Adrenal gland (tissue), 12 donors: ENCODE data around the gene MORN4. TPM values are rescaled to one million over a fixed set of nuclear protein-coding genes. Genes with fewer than 3 reads are reported as not detected.
A peak's percentile ranks its signal among the peaks of the same experiment; 100 is the strongest.
"Not testable (repeated sequence)": the region's sequence is repeated elsewhere in the genome, so short reads cannot be mapped to it uniquely, and the experiment has no call there.

Source experiments
- DNase-seq, 7 donors: peaks; one replicate each; pipeline ENCODE4 v3.0.0-alpha.2; 2019 to 2020
- H3K27ac ChIP-seq, 5 donors: fragments of 200-600 bp; sonication (generic) in 4 of 5; 1 replicate in 3 of 5; 2 replicates in 2 of 5; pipeline versions ENCODE4 v1.5.1 to v1.8.0; 2016 to 2020; ENCODE audit warnings: mild to moderate bottlenecking in 1 of 5
- H3K27me3 ChIP-seq: fragments of 200-600 bp; 2 replicates; pipeline ENCODE4 v1.8.0; 2021
- H3K36me3 ChIP-seq, 2 donors: fragments of 200-600 bp; replicated peaks in 1 of 2; 1 replicate in 1 of 2; 2 replicates in 1 of 2; pipeline versions ENCODE4 v1.5.1 to v1.8.0; 2018 to 2022
- H3K4me1 ChIP-seq, 2 donors: fragments of 200-600 bp; replicated peaks in 1 of 2; 1 replicate in 1 of 2; 2 replicates in 1 of 2; pipeline versions ENCODE4 v1.5.1 to v1.8.0; 2018 to 2021
- H3K4me3 ChIP-seq, 4 donors: fragments of 200-600 bp; sonication (generic) in 3 of 4; one replicate each; pipeline ENCODE4 v1.5.1; 2016 to 2018
- H3K9me3 ChIP-seq, 3 donors: fragments of 200-600 bp; sonication (generic) in 1 of 3; replicated peaks in 1 of 3; 1 replicate in 2 of 3; 2 replicates in 1 of 3; pipeline versions ENCODE4 v1.5.1 to v1.8.0; 2016 to 2021
- POLR2A ChIP-seq, 2 donors: fragments of 450-650 bp; IDR thresholded peaks; one replicate each; pipeline ENCODE4 v1.6.1; 2017; ENCODE audit warnings: antibody characterized with exemption in 2 of 2, mild to moderate bottlenecking in 2 of 2, moderate library complexity in 1 of 2
- WGBS, 4 donors: extraction: QIAGEN DNeasy Blood & Tissue Kit in 2 of 4; methylation state at CpG; one replicate each; pipeline versions ENCODE4 v1.1.5 to v1.1.7; 2013 to 2017; 5-methylcytosine and 5-hydroxymethylcytosine counted together
- intact Hi-C, 2 donors: fragments of 100-400 bp; cut with DNase I; formaldehyde crosslinking; loops; one replicate each; pipeline versions ENCODE4 v1.14.1 to v1.15.0; 2022 to 2023
- polyA plus RNA-seq, 3 donors: library from polyadenylated mRNA; stranded (reverse); fragments of 200-250 nt in 2 of 3; fragments of 350-450 nt in 1 of 3; fragmentation: Illumina TruSeq in 1 of 3; extraction: RNeasy Lipid Tissue Mini Kit (QIAGEN cat#74804) in 1 of 3; gene quantifications; one replicate each; pipeline ENCODE4 v1.2.3, GENCODE V29; 2013 to 2014
- total RNA-seq, 9 donors: library from RNA; depleted of rRNA in 4 of 9; stranded (reverse); fragments of >200 nt in 4 of 9; fragments of 120-200 nt in 1 of 9; fragmentation: NEBNext Ultra II Directional in 1 of 9; extraction: Animal tissue kit (Norgen Biotek cat#: 25700) in 1 of 9; gene quantifications; one replicate each; pipeline versions ENCODE4 v1.1.0 to v1.2.4, GENCODE V29; 2013 to 2023
- TF ChIP-seq, protein P1 (sequence below), 6 experiments: fragments of 450-650 bp in 4 of 6; fragments of 200-600 bp in 2 of 6; sonication (generic) in 1 of 6; IDR thresholded peaks; 1 replicate in 5 of 6; 2 replicates in 1 of 6; pipeline versions ENCODE4 v1.5.1 to v1.8.0; 2016 to 2021; ENCODE audit warnings: antibody characterized with exemption in 6 of 6, mild to moderate bottlenecking in 2 of 6, moderate library complexity in 1 of 6
- donor health status: healthy with polysubstance abuse.
- donor health status: Bipolar disorder and iron deficiency.
- donor health status: DM: yes; HTN: yes; CAD: no.
- donor health status: DM: no; HTN: no; CAD: no.
- donor health status: DM: no; HTN: no; CAD: no.
- donor health status: DM: yes; HTN: yes; CAD: no.

Gene MORN4
- total and polyA plus RNA-seq, 12 donors: 1.6 to 15.0 (median 8.0) TPM

DNA sequence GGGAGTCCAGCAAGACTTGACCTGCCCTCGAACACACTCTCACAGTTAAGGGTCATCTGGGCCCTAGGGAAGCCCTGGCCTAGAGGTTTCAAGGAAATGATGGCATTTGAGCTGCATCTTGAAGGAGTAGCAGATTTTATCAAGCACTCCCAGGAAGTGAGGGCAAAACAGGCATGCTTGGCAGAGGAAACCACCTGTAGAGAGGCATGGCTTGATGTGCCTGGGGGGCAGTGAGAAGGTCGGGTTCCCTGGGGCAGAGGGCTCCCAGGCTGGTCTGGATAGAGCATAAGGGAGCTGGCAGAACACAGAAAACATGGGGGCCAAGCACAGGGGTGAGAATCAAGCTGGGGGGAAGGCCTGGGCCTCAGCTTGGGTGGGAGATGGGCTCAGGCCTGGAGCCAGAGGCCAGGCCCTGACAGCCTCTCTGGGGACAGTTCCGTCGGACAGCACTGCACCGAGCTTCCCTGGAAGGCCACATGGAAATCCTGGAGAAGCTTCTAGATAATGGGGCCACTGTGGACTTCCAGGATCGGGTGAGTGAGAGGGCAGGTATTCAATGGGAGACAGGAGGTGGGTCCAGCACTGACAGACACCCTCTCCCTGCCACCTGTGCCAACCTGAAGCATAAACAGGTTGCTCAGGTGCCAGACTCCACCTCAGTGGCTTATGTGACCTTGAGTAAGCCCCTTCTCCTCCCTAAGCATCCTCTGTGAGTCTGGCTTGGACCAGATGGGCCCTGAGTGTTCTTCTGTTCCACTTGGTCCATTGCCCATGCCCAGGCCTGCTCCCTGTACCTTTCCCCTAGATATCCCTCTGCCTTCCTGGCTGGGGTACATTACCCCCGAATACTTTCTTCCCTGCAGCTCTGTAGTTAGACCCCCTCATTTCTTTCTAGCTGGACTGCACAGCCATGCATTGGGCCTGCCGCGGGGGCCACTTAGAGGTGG lies 52.6 kb downstream of the MORN4 start:
- Histone ChIP-seq H3K27ac (no peak overlapping the region), H3K9me3 (no peaks in the 10 kb centered on the region), H3K4me3 (no peak overlapping the region), H3K36me3 (no peaks in the 10 kb centered on the region), H3K4me1 (peaks cover 10 to 24% of the 10 kb centered on the region in 2 donors), H3K27me3 (no peaks in the 10 kb centered on the region)
- DNase-seq: peak in 1 of 7 donors; percentile 8
- TF ChIP-seq POLR2A (IDR thresholded peaks at IDR 0.05): no peak
- TF ChIP-seq, protein P1, sequence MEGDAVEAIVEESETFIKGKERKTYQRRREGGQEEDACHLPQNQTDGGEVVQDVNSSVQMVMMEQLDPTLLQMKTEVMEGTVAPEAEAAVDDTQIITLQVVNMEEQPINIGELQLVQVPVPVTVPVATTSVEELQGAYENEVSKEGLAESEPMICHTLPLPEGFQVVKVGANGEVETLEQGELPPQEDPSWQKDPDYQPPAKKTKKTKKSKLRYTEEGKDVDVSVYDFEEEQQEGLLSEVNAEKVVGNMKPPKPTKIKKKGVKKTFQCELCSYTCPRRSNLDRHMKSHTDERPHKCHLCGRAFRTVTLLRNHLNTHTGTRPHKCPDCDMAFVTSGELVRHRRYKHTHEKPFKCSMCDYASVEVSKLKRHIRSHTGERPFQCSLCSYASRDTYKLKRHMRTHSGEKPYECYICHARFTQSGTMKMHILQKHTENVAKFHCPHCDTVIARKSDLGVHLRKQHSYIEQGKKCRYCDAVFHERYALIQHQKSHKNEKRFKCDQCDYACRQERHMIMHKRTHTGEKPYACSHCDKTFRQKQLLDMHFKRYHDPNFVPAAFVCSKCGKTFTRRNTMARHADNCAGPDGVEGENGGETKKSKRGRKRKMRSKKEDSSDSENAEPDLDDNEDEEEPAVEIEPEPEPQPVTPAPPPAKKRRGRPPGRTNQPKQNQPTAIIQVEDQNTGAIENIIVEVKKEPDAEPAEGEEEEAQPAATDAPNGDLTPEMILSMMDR (IDR thresholded peaks at IDR 0.05): no peak
- WGBS, 4 donors: 88 to 92% (median 91%) methylated on average over 9 of the region's 9 CpGs
- intact Hi-C loops: no loop called here

DNA sequence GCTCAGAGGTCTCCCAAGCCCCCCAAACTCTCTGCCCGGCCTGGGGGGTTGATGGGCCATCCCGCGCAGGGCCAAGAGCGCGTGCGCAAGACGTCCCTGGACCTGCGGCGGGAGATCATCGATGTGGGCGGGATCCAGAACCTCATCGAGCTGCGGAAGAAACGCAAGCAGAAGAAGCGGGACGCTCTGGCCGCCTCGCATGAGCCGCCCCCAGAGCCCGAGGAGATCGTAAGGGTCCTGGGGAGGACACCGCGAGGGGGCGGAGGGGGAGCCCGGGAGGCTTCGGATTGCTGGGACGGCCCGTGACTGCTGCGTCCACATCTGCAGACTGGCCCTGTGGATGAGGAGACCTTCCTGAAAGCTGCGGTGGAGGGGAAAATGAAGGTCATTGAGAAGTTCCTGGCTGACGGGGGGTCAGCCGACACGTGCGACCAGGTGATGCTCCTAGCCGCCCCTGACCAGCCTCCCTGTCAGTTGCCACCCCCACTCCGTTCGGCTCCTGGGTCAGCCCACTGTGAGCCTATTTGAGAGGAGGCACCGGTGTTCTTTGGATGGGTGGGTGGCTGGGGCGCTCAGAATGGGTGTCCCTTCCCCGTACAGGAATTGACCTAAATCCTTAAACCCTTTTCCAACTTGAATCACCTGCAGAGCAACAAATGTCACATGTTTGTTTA lies 55.0 kb downstream of the MORN4 start:
- Histone ChIP-seq H3K36me3 (no peaks in the 10 kb centered on the region), H3K4me1 (peaks cover 6 to 20% of the 10 kb centered on the region in 2 donors), H3K4me3 (no peak overlapping the region), H3K9me3 (no peaks in the 10 kb centered on the region), H3K27me3 (no peaks in the 10 kb centered on the region), H3K27ac (no peak overlapping the region)
- no peak for DNase-seq
- TF ChIP-seq POLR2A (IDR thresholded peaks at IDR 0.05): no peak
- TF ChIP-seq, protein P1 (IDR thresholded peaks at IDR 0.05): no peak
- intact Hi-C loops: loop anchor here in 1 of 2 donors (10.0 kb wide), 1 partner anchor 156 kb away; the partner anchor contains the start of gene ZFYVE27
- WGBS, 4 donors: 66 to 85% (median 79%) methylated on average over 34 to 40 of the region's 40 CpGs

DNA sequence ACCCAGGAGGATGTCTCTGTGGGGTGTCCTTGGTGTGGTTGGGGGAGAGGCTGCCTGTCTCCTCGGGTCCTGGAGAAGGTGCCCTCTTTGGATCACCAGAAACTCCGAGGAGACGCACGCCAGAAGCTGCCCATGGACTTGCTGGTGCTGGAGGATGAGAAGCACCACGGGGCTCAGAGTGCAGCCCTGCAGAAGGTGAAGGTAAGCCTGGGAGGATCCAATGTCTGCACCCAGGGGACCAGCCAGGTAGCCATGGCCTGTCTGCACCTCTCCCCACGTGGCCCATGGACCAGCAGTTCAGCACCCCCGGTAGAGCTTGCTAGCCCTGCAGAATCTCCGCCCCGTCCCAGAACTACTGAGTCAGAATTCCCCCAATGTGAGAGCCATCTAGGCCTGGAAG lies 55.6 kb downstream of the MORN4 start:
- TF ChIP-seq, protein P1 (IDR thresholded peaks at IDR 0.05): no peak
- no peak for TF ChIP-seq POLR2A (IDR thresholded peaks at IDR 0.05)
- H3K4me3 ChIP-seq: no peak overlapping the region
- no peak for DNase-seq
- H3K9me3 ChIP-seq: no peaks in the 10 kb centered on the region
- no peaks in the 10 kb centered on the region for H3K27me3 ChIP-seq
- H3K4me1 ChIP-seq: peaks cover 6 to 23% of the 10 kb centered on the region in 2 donors
- no peak overlapping the region for H3K27ac ChIP-seq
- H3K36me3 ChIP-seq: no peaks in the 10 kb centered on the region
- 65 to 79% (median 73%) methylated on average over 4 to 9 of the region's 9 CpGs for WGBS, 4 donors
- intact Hi-C loops: loop anchor here in 1 of 2 donors (10.0 kb wide), 1 partner anchor 157 kb away; the partner anchor contains the start of gene ZFYVE27

DNA sequence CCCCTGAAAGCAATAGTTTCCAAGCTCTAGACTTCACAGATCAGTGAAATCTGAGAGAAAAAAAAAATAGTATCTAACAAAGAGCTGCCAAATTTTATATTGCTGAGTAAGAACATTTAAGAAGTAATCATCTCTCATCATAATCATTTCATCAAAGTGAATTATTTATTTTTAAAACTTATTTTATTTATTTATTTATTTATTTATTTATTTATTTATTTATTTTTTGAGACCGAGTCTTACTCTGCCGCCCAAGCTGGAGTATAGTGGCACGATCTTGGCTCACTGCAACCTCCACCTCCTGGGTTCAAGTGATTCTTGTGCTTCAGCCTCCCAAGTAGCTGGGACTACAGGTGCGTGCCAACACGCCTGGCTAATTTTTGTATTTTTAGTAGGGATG lies 56.8 kb downstream of the MORN4 start:
- not testable (repeated sequence) for H3K4me3 ChIP-seq, H3K9me3 ChIP-seq, H3K27me3 ChIP-seq, H3K36me3 ChIP-seq, DNase-seq
- intact Hi-C loops: loop anchor here in 1 of 2 donors (10.0 kb wide), 1 partner anchor 158 kb away; the partner anchor contains the start of gene ZFYVE27
- WGBS, 4 donors: 38 to 59% (median 52%) methylated on average over 5 of the region's 5 CpGs
- Histone ChIP-seq H3K4me1 (peaks cover 6 to 27% of the 10 kb centered on the region in 2 donors), H3K27ac (peak overlapping the region in 1 of 5 donors; percentile 96)
